Stimulated activated naive CD8-positive, alpha-beta T cell treated with anti-CD3 and anti-CD28 coated beads, Interleukin-15, amount 100 ng/mL, for 72 hours (primary cell): Measurements from ENCODE around the gene PTPRB.

Experiments
- ATAC-seq: fragments of 150-1000 bp; cut with Tn5 transposase; 2 replicates; pipeline ENCODE4 v1.10.0; 2021; ENCODE audit warnings: mild to moderate bottlenecking, moderate library complexity
- DNase-seq, 2 donors: peaks; one replicate each; pipeline ENCODE4 v3.0.0; 2021 to 2022
- H3K27ac Mint-ChIP-seq, 2 donors: one replicate each; pipeline ENCODE4 v1.8.0; 2022; ENCODE audit warnings: mild to moderate bottlenecking in 2 of 2, mixed read lengths in 2 of 2, moderate library complexity in 2 of 2
- H3K27me3 Mint-ChIP-seq: one replicate; pipeline ENCODE4 v1.8.0; 2022; ENCODE audit warnings: mixed read lengths
- H3K4me1 Mint-ChIP-seq: one replicate; pipeline ENCODE4 v1.8.0; 2022; ENCODE audit warnings: mild to moderate bottlenecking, mixed read lengths
- H3K4me3 Mint-ChIP-seq, 2 donors: one replicate each; pipeline ENCODE4 v1.8.0; 2022; ENCODE audit warnings: mild to moderate bottlenecking in 2 of 2, mixed read lengths in 2 of 2, moderate library complexity in 1 of 2
- H3K9me3 Mint-ChIP-seq, 2 donors: one replicate each; pipeline ENCODE4 v1.8.0; 2022; ENCODE audit warnings: mixed read lengths in 2 of 2

The PTPRB gene

DNA sequence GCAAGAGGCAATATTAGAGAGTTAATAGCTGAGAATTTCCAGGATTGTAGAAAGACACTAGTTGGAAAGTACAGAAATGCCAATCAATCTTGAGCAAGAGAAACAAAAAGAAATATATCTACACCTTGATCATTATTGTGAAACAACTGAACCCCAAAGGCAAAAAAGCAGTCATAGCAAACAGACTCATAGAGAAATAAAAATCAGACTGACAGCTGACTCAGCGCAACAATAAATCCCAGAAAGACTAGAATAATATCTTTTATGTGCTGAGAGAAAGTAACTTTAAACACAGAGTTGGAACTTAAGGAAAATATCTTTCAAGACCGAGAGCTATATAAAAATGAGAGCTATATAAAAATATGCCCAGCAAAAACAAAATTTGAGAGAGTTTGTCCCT is 52.9 kb downstream of the PTPRB start:
- DNase-seq (no peak), ATAC-seq (no peak)
- Mint-ChIP-seq H3K27ac (no peak overlapping the region), H3K27me3 (peaks cover 11% of the 10 kb centered on the region), H3K4me1 (no peaks in the 10 kb centered on the region), H3K9me3 (peaks cover 0 to 9% of the 10 kb centered on the region in 2 donors), H3K4me3 (no peak overlapping the region)

DNA sequence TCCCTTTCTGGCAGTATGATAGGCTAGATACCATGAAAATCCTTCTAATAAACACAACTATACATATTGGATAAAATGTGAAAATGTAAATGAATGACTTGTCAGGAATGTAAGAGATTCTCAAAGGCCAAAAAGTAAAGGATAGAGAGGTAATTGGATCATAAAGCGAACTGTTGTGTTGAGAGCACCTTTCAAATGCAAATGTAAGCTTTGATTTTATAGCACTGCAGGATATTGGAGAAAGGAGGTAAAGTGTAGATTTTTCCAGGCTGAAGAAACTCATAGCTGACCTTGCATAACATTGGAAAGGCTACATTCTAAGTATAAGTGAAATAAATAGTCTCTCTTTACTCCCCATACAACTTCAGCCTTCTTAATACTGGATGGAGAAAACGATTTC is 54.0 kb downstream of the PTPRB start:
- DNase-seq (no peak), ATAC-seq (no peak)
- Mint-ChIP-seq H3K9me3 (peaks cover 0 to 9% of the 10 kb centered on the region in 2 donors), H3K27me3 (peaks cover 18% of the 10 kb centered on the region), H3K4me3 (no peak overlapping the region), H3K27ac (no peak overlapping the region), H3K4me1 (no peaks in the 10 kb centered on the region)

DNA sequence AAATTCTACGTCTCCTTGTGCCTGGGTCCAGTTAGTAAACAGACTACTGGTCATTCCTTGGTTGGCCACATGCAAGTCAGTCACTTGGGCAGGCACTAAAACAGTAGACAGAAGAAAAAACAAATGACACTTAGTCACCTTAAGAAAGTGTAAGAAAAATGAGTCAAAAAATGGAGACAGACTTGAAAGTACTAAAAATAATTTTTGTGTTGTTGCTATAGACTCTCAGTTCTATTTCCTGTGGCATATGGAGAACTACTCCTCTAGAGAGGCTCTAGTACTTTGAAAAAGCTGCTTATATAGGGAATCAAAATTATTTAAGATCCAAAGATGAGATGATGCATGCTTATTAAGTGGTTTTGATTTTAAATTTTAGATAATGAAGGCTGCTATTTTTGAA is 56.0 kb downstream of the PTPRB start:
- H3K27ac Mint-ChIP-seq: no peak overlapping the region
- DNase-seq: no peak
- ATAC-seq: no peak
- H3K9me3 Mint-ChIP-seq: peaks cover 0 to 9% of the 10 kb centered on the region in 2 donors
- no peak overlapping the region for H3K4me3 Mint-ChIP-seq
- peaks cover 18% of the 10 kb centered on the region for H3K27me3 Mint-ChIP-seq
- H3K4me1 Mint-ChIP-seq: no peaks in the 10 kb centered on the region

DNA sequence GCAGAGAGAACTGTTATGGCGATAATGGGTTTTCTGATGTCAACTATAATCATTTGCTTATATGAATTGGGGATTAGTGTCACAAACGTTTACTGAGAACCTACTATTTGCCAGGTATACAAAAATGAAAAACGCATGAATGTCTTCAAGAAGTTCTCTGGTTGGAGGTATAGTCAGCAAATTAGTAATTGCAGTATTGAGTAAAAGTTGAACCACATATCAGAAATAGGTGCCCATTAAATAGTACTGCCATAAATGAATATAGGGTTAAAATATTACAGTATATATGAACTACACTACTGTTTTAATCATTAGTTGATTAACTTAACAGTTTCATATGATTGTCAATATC is 60.0 kb downstream of the PTPRB start:
- Mint-ChIP-seq H3K4me3 (no peak overlapping the region), H3K27me3 (peaks cover 23% of the 10 kb centered on the region), H3K9me3 (no peaks in the 10 kb centered on the region), H3K4me1 (no peaks in the 10 kb centered on the region), H3K27ac (no peak overlapping the region)
- no peak for ATAC-seq
- no peak for DNase-seq

DNA sequence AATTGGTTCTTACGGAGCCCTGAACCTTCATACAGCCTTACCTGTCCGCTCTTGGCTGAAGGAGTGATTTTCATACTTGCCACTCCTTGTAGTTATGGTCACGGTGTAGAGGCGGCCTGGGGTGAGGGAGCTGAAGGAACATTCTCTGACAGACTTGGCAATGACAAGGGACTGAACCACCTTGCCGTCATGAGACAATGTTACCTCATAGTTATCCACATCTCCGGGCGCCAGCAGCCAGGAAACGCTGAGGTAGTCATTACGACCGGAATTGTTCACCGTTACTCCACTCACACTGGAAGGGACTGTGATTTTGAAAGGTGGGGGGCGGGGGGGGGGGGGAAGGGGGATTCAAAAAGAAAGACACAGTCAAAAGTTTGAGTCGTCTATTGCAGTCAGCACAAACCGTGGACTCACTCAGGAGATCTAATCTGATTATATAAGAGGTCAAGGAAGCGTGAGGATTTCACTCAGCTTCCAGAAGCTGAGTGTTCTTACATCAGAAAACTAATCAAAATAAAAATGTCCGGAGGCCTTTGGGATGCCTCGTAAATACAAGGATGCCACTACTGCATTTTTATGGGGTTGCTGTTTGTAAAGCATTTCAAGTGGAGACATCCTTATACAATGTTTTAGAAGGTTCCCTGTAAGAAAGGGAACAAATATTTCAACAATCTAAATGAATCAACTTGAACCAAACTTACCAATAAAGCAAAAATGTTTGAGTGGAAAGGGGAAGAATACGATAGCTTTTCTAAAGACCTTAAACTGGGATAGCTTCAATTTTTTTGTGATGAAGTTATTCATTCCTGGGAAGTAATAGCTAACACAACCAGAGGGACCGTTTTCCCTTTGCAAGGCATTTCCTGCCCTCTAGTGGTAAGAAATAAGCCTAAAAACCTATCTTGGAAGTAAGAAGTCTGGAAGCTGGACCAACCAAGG is 60.6 kb downstream of the PTPRB start:
- Mint-ChIP-seq H3K9me3 (no peaks in the 10 kb centered on the region), H3K4me3 (no peak overlapping the region), H3K4me1 (no peaks in the 10 kb centered on the region), H3K27ac (no peak overlapping the region), H3K27me3 (peaks cover 23% of the 10 kb centered on the region)
- DNase-seq (no peak), ATAC-seq (no peak)

DNA sequence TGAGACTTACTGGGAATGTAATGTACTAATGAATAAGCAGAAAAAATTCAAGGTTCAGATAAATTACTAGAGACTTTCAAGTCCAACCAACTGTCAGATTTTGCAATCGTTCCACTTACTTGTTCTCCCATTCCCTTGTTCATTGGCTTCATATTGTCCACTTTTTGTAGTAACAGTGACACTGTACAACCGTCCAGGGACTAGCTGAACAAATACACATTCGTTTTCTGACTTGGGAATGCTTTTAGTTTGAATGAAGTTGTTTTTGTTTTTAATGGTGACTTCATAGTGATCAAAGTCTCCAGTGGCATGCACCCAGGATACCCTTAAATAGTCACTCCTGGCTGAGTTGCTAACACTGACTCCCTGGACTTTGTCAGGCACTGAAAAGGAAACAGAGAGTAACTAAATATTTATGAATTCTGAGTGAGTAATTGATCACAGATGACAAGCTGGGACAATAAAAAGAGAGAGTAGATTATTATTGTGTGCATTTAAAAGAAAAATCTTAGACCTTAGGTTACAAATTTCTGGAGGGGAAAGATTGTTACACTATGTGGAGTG is 65.4 kb downstream of the PTPRB start:
- Mint-ChIP-seq H3K27ac (no peak overlapping the region), H3K4me3 (no peak overlapping the region), H3K4me1 (no peaks in the 10 kb centered on the region), H3K9me3 (no peaks in the 10 kb centered on the region), H3K27me3 (peaks cover 19% of the 10 kb centered on the region)
- DNase-seq (no peak), ATAC-seq (no peak)

GRCh38 chr12:70571029-70571428 is 66.2 kb downstream of the PTPRB start:
- Mint-ChIP-seq H3K27ac (no peak overlapping the region), H3K4me3 (no peak overlapping the region), H3K27me3 (peaks cover 19% of the 10 kb centered on the region), H3K4me1 (no peaks in the 10 kb centered on the region), H3K9me3 (no peaks in the 10 kb centered on the region)
- DNase-seq (no peak), ATAC-seq (no peak)

DNA sequence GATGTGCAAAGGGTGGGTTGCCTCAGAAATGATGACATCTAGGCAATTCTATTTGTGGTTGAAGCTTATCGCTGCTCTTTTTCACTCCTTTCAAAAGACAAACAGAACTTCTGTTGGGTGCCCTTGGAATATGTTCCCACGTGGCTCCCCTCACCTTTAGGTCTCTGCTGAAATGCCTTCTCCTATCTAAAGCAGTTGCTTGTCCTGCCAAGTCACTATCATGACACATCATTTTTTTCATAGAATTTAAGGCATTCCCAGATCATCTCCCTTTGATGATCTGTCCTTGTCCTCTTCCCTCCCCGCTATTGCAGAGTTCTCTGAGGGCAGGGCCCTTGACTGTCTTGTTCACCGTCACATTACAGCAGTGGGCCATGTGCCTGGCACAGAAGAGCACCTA is 75.7 kb downstream of the PTPRB start:
- Mint-ChIP-seq H3K4me1 (no peaks in the 10 kb centered on the region), H3K27ac (no peak overlapping the region), H3K27me3 (peaks cover 13% of the 10 kb centered on the region), H3K9me3 (no peaks in the 10 kb centered on the region), H3K4me3 (no peak overlapping the region)
- DNase-seq: no peak
- ATAC-seq: no peak

DNA sequence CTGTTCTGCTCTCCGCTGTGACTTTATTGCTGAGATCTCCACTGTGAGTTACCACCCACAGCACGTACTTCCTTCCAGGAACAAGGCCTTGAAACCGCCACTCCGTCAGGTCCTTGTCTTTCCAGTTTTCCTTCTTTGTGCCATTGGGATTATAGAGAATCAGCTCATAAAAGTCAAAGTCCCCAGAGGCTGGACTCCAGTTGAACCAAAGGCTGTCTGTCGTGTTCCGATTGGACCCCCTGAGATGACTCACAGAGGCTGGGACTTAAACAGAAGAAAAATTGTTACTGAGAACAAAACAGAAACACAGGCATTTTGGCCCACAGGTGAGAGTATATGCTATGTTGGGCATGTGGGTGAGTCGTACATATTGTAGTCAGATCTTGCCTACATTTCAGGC is 76.6 kb downstream of the PTPRB start:
- DNase-seq (no peak), ATAC-seq (no peak)
- H3K27ac Mint-ChIP-seq: no peak overlapping the region
- H3K4me1 Mint-ChIP-seq: no peaks in the 10 kb centered on the region
- peaks cover 12% of the 10 kb centered on the region for H3K27me3 Mint-ChIP-seq
- no peak overlapping the region for H3K4me3 Mint-ChIP-seq
- no peaks in the 10 kb centered on the region for H3K9me3 Mint-ChIP-seq

- H3K27me3 Mint-ChIP-seq: peaks cover 15% of the 10 kb centered on the region
- DNase-seq: no peak
- no peak for ATAC-seq
- H3K4me3 Mint-ChIP-seq: no peak overlapping the region
- no peak overlapping the region for H3K27ac Mint-ChIP-seq
- H3K9me3 Mint-ChIP-seq: no peaks in the 10 kb centered on the region
- no peaks in the 10 kb centered on the region for H3K4me1 Mint-ChIP-seq
Observed at GRCh38 chr12:70559390-70559789, 77.8 kb downstream of the PTPRB start.

GRCh38 chr12:70557583-70558191 is 79.5 kb downstream of the PTPRB start:
- H3K27me3 Mint-ChIP-seq: peaks cover 12% of the 10 kb centered on the region
- ATAC-seq: peak; percentile 28
- no peak overlapping the region for H3K4me3 Mint-ChIP-seq
- H3K4me1 Mint-ChIP-seq: no peaks in the 10 kb centered on the region
- H3K9me3 Mint-ChIP-seq: no peaks in the 10 kb centered on the region
- no peak overlapping the region for H3K27ac Mint-ChIP-seq
- no peak for DNase-seq

DNA sequence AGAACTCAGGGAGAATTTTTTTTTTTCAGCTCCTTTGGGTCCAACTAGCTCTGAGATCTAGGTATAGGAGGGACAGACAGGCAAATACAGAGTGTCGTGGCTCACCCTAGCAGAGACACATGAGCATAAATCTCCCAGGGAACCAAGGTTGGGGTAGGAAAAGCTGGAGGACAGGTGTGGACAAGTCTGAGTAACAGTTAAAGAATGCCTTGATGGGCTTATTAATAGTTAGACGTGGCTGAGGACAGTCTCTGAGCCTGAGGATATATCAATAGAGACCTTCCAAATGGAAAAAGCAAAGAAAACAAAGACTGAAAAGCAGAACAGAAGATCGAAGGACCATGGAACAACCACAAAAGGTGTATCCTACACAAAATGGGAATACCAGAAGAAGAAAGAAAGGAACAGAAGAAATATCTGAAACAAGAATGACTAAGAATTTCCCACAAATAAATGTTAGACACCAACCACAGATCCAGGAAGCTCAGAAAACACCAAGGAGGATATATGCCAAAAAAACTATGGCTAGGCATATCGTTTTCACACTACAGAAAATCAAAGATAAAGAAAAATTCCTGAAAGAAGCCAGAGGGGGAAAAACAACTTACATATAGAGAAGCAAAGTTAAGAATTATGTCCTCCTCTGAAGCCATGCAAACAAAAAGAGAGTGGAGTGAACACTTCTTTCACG is 80.9 kb downstream of the PTPRB start:
- Mint-ChIP-seq H3K9me3 (no peaks in the 10 kb centered on the region), H3K27ac (no peak overlapping the region), H3K4me3 (no peak overlapping the region), H3K4me1 (no peaks in the 10 kb centered on the region), H3K27me3 (peaks cover 12% of the 10 kb centered on the region)
- ATAC-seq (no peak), DNase-seq (no peak)

DNA sequence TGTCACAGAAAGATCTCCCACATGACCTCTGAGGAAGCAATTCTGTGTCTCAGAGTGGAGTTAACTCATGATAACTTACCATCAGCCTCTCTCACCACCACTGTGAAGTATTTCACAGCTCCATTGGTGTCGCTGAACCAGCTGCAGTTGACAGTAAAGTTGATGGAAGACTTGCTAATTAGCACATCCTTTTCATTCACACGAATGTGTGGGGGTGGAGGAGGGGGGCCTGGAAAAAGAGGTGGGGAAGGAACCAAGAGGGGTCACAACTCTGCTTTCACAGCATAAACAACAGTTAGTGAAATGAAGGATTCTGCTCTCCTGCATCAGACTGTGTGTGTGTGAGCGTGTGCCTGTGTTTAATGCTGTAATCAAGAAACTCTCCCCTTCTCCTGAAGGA is 82.1 kb downstream of the PTPRB start:
- Mint-ChIP-seq H3K27ac (peak overlapping the region in 1 of 2 donors; percentile 9), H3K9me3 (no peaks in the 10 kb centered on the region), H3K4me3 (no peak overlapping the region), H3K27me3 (peaks cover 12% of the 10 kb centered on the region), H3K4me1 (no peaks in the 10 kb centered on the region)
- ATAC-seq (no peak), DNase-seq (no peak)

GRCh38 chr12:70553391-70553859 is 83.8 kb downstream of the PTPRB start:
- Mint-ChIP-seq H3K9me3 (no peaks in the 10 kb centered on the region), H3K27ac (no peak overlapping the region), H3K27me3 (peaks cover 18% of the 10 kb centered on the region), H3K4me1 (no peaks in the 10 kb centered on the region), H3K4me3 (no peak overlapping the region)
- no peak for DNase-seq
- ATAC-seq: no peak

GRCh38 chr12:70551731-70552130 is 85.5 kb downstream of the PTPRB start:
- no peaks in the 10 kb centered on the region for H3K4me1 Mint-ChIP-seq
- no peak overlapping the region for H3K27ac Mint-ChIP-seq
- peaks cover 25% of the 10 kb centered on the region for H3K27me3 Mint-ChIP-seq
- ATAC-seq (no peak), DNase-seq (no peak)
- no peaks in the 10 kb centered on the region for H3K9me3 Mint-ChIP-seq
- no peak overlapping the region for H3K4me3 Mint-ChIP-seq

GRCh38 chr12:70550180-70550577 is 87.0 kb downstream of the PTPRB start:
- Mint-ChIP-seq H3K27me3 (peaks cover 36% of the 10 kb centered on the region), H3K4me1 (no peaks in the 10 kb centered on the region), H3K9me3 (no peaks in the 10 kb centered on the region), H3K4me3 (no peak overlapping the region), H3K27ac (no peak overlapping the region)
- no peak for ATAC-seq
- DNase-seq: no peak
